Spleen (tissue), 11 donors: ENCODE measurements around the gene LCN2. TPM values are rescaled to one million over a fixed set of nuclear protein-coding genes. Genes with fewer than 3 reads are reported as not detected.
A peak's percentile ranks its signal among the peaks of the same experiment; 100 is the strongest.

Experiments
- DNase-seq: peaks from one replicate; pipeline ENCODE4 v3.0.0-alpha.2; 2020
- H3K27ac ChIP-seq, 8 donors: fragments of 200-600 bp; sonication (generic) in 7 of 8; 1 replicate in 4 of 8; 2 replicates in 4 of 8; pipeline versions ENCODE4 v1.5.0 to v1.8.0; 2016 to 2021; ENCODE audit warnings: inconsistent platforms in 4 of 8, mild to moderate bottlenecking in 4 of 8, moderate library complexity in 1 of 8
- H3K27me3 ChIP-seq, 7 donors: fragments of 200-600 bp; sonication (generic) in 6 of 7; replicated peaks in 1 of 7; 1 replicate in 4 of 7; 2 replicates in 3 of 7; pipeline versions ENCODE4 v1.5.0 to v1.8.0; 2016 to 2021; ENCODE audit warnings: inconsistent platforms in 3 of 7, mild to moderate bottlenecking in 1 of 7
- H3K36me3 ChIP-seq, 6 donors: fragments of 200-600 bp; sonication (generic) in 5 of 6; 1 replicate in 4 of 6; 2 replicates in 2 of 6; pipeline versions ENCODE4 v1.5.0 to v1.8.0; 2016 to 2021; ENCODE audit warnings: inconsistent platforms in 2 of 6
- H3K4me1 ChIP-seq, 6 donors: fragments of 200-600 bp; sonication (generic) in 5 of 6; 1 replicate in 3 of 6; 2 replicates in 3 of 6; pipeline versions ENCODE4 v1.5.0 to v1.8.0; 2016 to 2021; ENCODE audit warnings: inconsistent platforms in 3 of 6
- H3K4me3 ChIP-seq, 8 donors: fragments of 200-600 bp; sonication (generic) in 7 of 8; 1 replicate in 4 of 8; 2 replicates in 4 of 8; pipeline versions ENCODE4 v1.5.0 to v1.8.0; 2016 to 2021; ENCODE audit warnings: inconsistent platforms in 4 of 8, mild to moderate bottlenecking in 4 of 8, moderate library complexity in 2 of 8
- H3K9me3 ChIP-seq, 8 donors: fragments of 200-600 bp; sonication (generic) in 7 of 8; 1 replicate in 4 of 8; 2 replicates in 4 of 8; pipeline versions ENCODE4 v1.5.0 to v1.8.0; 2016 to 2021; ENCODE audit warnings: inconsistent platforms in 4 of 8
- POLR2A ChIP-seq, 3 donors: fragments of 450-650 bp; IDR thresholded peaks; one replicate each; pipeline ENCODE4 v1.5.1; 2017; ENCODE audit warnings: antibody characterized with exemption in 3 of 3, mild to moderate bottlenecking in 1 of 3
- POLR2AphosphoS5 ChIP-seq, 3 donors: sonication (generic); formaldehyde crosslinking; IDR thresholded peaks; one replicate each; pipeline ENCODE4 v1.5.1; 2017; ENCODE audit warnings: antibody characterized with exemption in 3 of 3
- WGBS, 5 donors: extraction: QIAGEN DNeasy Blood & Tissue Kit in 3 of 5; methylation state at CpG; one replicate each; pipeline versions ENCODE4 v1.1.5 to v1.1.7; 2013 to 2018; 5-methylcytosine and 5-hydroxymethylcytosine counted together
- intact Hi-C: fragments of 100-400 bp; cut with DNase I; formaldehyde crosslinking; loops from one replicate; pipeline ENCODE4 v1.15.0; 2023; ENCODE audit warnings: low total_unique reads
- polyA plus RNA-seq, 3 donors: library from polyadenylated mRNA; stranded (reverse); fragments of 200-250 nt; gene quantifications; one replicate each; pipeline ENCODE4 v1.2.1, GENCODE V29; 2013
- total RNA-seq, 7 donors: library from RNA; depleted of rRNA in 3 of 7; stranded (reverse); fragments of >200 nt in 3 of 7; fragmentation: NEBNext Ultra II Directional in 4 of 7; extraction: Animal tissue kit (Norgen Biotek cat#: 25700) in 4 of 7; gene quantifications; one replicate each; pipeline versions ENCODE4 v1.1.0 to v1.2.1, GENCODE V29; 2016 to 2021
- TF ChIP-seq, protein P1 (sequence below), 11 experiments: fragments of 200-600 bp in 7 of 11; fragments of 450-650 bp in 4 of 11; sonication (generic) in 4 of 11; IDR thresholded peaks in 8 of 11; conservative IDR thresholded peaks in 3 of 11; 1 replicate in 7 of 11; 2 replicates in 4 of 11; pipeline versions ENCODE4 v1.4.0 to v1.8.0; 2016 to 2021; ENCODE audit warnings: antibody characterized with exemption in 11 of 11, inconsistent platforms in 4 of 11, mild to moderate bottlenecking in 1 of 11
- donor health status: healthy with polysubstance abuse.
- donor health status: DM: no; HTN: no; CAD: no; lungs with moderate emphysema.
- donor health status: DM: no; HTN: no; CAD: no.
- donor health status: Bipolar disorder and iron deficiency.
- donor health status: healthy.
- donor health status: DM: no; HTN: no; CAD: no.
- donor health status: DM: yes; HTN: yes; CAD: no.

Gene LCN2
- total and polyA plus RNA-seq, 10 donors = 7.7 to 218 (median 15.4) TPM

DNA sequence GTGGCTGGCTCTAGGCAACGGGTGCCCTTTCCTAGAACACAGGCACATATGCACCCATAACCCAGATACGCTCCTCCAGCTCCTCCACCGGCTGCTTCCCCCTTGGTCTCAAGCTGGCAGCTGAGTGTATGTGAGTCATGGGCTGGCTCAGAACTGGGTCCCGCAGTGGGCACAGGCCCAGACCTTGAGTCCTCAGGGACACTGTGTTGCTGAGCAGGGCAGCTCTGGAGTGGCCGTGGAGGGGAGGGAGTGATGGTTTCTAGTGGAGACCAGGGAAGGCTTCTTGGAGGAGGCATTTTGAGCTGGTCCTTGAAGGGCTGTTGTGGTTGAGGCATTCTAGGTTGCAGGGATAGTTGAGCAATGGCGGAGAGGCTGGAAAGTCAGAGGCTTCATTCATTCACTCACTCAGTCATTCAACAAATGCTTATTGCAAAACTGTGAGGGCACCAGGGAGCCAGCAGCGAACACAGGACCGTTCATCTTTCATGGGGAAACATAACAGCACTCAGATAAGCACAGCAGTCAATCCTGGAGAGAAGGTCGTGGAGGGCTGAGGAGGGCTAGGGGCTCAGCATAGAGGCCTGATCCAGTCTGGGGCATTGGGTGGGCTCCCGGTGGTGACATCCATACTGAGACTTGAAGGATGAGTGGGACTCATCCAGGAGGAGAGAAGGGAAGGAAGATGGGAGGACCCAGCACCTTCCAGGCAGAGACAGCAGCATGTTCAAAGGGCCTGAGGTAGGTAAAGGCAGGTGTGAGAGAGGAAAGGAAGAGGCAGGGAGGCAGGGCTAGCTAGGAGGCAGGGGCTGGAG, 13.2 kb downstream of the LCN2 start:
- TF ChIP-seq POLR2A (IDR thresholded peaks at IDR 0.05) (no peak), POLR2AphosphoS5 (IDR thresholded peaks at IDR 0.05) (peak; percentile 59 to 64 (median 63))
- Histone ChIP-seq H3K36me3 (peaks cover 0 to 56% (median 39%) of the 10 kb centered on the region in 6 donors), H3K27me3 (no peaks in the 10 kb centered on the region), H3K4me3 (no peak overlapping the region), H3K27ac (peak overlapping the region in 3 of 8 donors; percentile 27 to 51 (median 34)), H3K4me1 (peaks cover 8 to 55% (median 26%) of the 10 kb centered on the region in 6 donors), H3K9me3 (no peaks in the 10 kb centered on the region)
- intact Hi-C loops = no loop called here
- WGBS, 5 donors = 57 to 86% (median 83%) methylated on average over 10 of the region's 10 CpGs
- DNase-seq = peak; percentile 47

DNA sequence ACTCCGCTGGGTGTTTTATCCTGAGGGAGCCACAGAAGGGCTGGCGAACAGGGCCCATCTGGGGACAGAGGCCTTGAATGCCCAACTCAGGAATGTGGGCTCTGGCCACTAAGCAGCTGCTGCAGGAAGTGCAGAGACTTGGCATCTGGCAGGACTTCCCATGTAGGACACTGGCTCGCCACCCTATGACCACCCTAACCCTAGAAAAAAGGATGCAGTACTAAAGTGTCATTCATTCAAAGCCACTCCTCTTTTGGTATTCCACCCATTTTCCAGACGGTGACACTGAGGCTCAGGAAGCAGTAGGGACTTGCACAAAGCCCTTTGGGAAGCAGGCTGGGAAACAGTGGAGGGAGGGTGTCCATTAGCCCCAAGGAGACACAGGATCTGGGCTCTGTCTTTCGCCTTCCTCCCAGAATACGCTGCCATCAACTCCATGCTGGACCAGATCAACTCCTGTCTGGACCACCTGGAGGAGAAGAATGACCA, 13.8 kb downstream of the LCN2 start:
- intact Hi-C loops = no loop called here
- peaks cover 0 to 62% (median 46%) of the 10 kb centered on the region in 6 donors for H3K36me3 ChIP-seq

DNA sequence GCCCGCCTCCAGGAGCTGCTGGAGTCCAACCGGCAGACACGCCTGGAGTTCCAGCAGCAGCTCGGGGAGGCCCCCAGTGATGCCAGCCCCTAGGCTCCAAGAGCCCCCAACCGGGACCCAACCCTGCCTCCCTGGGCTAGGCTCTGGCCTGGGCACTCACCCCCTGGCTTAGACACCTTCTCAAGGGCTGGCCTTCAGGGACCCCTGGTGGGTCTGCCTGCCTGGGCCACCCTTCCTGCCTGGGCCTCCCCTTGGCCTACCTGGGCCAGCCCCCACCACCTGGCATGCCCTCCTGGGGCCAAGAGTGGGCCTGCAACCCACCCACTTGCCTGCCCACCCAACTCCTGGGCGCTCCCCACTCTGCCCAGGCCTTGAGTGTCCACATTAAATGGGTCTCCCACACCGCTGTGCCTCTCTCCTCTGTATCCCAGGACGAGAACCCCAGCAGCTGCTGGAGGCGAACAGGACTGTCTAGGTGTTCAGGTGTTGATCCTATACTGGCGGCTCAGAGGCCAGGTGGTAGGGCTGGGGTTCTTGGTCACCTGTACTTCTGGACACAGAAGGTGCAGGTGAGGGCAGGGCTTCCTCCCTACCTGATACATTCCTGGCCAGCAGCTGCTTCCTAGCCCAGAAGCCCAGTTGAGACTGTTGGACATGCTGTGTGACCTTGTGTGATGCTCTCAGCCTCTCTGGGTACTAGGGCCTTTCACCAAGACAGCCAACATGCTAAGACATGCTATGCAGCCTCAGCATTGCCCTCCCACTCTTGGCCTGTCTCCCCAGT, 14.5 kb downstream of the LCN2 start:
- no peaks in the 10 kb centered on the region for H3K27me3 ChIP-seq
- no peaks in the 10 kb centered on the region for H3K9me3 ChIP-seq
- peaks cover 0 to 69% (median 49%) of the 10 kb centered on the region in 6 donors for H3K36me3 ChIP-seq
- intact Hi-C loops = no loop called here
- WGBS, 5 donors = 86 to 98% (median 96%) methylated on average over 6 to 10 of the region's 10 CpGs
- no peak overlapping the region for H3K4me3 ChIP-seq
- H3K4me1 ChIP-seq = peaks cover 8 to 53% (median 26%) of the 10 kb centered on the region in 6 donors
- peak overlapping the region in 1 of 8 donors; percentile 17 for H3K27ac ChIP-seq
- DNase-seq = peak; percentile 75
- TF ChIP-seq POLR2AphosphoS5 (IDR thresholded peaks at IDR 0.05) = peak in 1 of 3 donors; percentile 53
- no peak for TF ChIP-seq POLR2A (IDR thresholded peaks at IDR 0.05)

More for the DNA sequence above, 13.8 kb downstream of the LCN2 start:
- Histone ChIP-seq H3K27ac (peak overlapping the region in 2 of 8 donors; percentile 27 to 51), H3K9me3 (no peaks in the 10 kb centered on the region), H3K4me1 (peaks cover 8 to 55% (median 26%) of the 10 kb centered on the region in 6 donors), H3K27me3 (no peaks in the 10 kb centered on the region), H3K4me3 (no peak overlapping the region)
- DNase-seq = peak; percentile 61
- TF ChIP-seq POLR2A (IDR thresholded peaks at IDR 0.05) (no peak), POLR2AphosphoS5 (IDR thresholded peaks at IDR 0.05) (no peak)
- TF ChIP-seq, protein P1, sequence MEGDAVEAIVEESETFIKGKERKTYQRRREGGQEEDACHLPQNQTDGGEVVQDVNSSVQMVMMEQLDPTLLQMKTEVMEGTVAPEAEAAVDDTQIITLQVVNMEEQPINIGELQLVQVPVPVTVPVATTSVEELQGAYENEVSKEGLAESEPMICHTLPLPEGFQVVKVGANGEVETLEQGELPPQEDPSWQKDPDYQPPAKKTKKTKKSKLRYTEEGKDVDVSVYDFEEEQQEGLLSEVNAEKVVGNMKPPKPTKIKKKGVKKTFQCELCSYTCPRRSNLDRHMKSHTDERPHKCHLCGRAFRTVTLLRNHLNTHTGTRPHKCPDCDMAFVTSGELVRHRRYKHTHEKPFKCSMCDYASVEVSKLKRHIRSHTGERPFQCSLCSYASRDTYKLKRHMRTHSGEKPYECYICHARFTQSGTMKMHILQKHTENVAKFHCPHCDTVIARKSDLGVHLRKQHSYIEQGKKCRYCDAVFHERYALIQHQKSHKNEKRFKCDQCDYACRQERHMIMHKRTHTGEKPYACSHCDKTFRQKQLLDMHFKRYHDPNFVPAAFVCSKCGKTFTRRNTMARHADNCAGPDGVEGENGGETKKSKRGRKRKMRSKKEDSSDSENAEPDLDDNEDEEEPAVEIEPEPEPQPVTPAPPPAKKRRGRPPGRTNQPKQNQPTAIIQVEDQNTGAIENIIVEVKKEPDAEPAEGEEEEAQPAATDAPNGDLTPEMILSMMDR (IDR thresholded peaks at IDR 0.05 in 8 of 11, conservative IDR thresholded peaks at IDR 0.05 in 3 of 11) = no peak
- WGBS, 5 donors = 78 to 89% (median 87%) methylated on average over 6 of the region's 6 CpGs

DNA sequence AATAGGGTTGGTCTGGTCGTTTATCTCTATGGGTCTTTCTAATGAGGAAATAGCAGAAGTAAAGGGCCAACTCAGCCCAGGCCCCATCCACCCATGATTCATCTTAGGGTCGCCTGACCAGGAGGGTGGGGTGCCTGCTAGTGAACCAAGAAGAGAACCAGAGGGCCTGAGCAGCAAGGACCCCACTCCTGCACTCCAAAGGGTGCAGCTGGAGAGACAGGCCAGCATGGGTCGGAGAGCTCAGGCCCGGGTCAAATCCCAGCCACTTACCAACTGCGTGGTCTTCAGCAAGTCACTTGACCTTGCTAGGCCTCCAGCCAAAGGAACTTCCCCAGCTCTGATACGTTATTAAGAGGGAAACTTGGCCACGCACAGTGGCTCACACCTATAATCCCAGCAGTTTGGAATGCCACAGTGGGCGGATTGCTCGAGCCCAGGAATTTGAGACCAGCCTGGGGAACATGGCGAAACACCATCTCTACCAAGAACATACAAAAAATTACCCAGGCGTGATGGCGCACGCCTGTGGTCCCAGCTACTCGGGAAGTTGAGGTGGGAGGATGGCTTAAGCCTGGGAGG, 15.1 kb downstream of the LCN2 start:
- Histone ChIP-seq H3K36me3 (peaks cover 0 to 75% (median 55%) of the 10 kb centered on the region in 6 donors), H3K4me3 (no peak overlapping the region), H3K4me1 (peaks cover 8 to 47% (median 21%) of the 10 kb centered on the region in 6 donors), H3K27ac (peak overlapping the region in 2 of 8 donors; percentile 8 to 17), H3K9me3 (no peaks in the 10 kb centered on the region), H3K27me3 (no peaks in the 10 kb centered on the region)
- WGBS, 5 donors = 72 to 87% (median 76%) methylated on average over 10 to 14 of the region's 14 CpGs
- intact Hi-C loops = no loop called here
- TF ChIP-seq, protein P1 (IDR thresholded peaks at IDR 0.05 in 8 of 11, conservative IDR thresholded peaks at IDR 0.05 in 3 of 11) = no peak
- TF ChIP-seq POLR2AphosphoS5 (IDR thresholded peaks at IDR 0.05) (no peak), POLR2A (IDR thresholded peaks at IDR 0.05) (no peak)
- DNase-seq = no peak
